Dedifferentiated amniotic fluid mesenchymal stem cell (primary cell): ENCODE data around the gene DHX8.

Source experiments
- DNase-seq: peaks from one replicate; pipeline ENCODE4 v3.0.0-alpha.2; 2016; ENCODE audit errors: extremely low spot score

The DHX8 gene

DNA sequence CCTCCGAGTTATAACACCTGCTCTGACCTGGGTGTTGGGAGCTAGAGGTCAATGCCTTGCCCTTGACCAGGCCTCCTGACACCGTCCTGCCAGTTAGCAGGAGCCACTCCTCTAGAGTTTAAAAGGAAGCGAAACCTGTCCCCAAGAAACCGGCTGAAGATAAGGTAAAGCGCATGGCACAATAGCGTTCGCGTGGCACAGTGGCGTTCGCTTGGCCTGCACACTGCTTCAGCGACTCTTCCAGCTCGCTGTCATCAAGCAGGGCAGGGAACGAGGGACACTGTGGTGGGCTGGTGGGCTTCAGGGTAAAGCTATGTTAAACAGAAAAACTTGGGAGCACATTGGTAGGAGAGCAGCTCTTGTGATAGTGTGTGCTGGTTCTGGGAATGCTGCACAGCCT, 90.6 kb downstream of the DHX8 start:
- no peak for DNase-seq

DNA sequence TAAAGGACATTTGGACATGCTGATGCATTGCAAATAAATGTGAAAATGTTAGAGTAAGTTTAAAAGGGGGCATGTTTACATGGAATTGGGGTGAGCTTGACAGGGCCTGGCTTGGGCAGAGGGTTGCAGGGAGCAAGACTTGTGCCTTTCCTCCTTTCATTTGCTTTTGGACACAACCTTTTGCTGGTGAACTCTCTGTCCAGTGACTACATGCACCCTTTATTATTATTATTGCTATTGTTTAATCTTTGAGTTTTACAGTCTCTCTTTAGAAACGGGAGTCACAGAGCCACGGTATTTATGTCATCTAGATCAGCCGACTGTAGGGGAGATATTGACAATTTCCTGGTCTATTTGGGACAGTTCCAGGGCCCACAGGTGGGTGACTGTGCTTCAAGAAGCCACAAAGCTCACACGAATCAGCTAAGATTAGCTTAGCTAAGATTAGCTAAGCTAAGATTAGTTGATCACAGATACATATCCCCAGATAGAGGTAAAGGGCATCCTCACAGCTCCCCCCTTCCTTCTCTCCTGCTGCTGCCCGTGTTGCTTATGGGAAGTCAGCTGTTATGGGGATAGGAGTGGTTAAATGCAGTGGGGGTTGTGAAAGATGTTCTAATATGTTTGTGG, 91.2 kb downstream of the DHX8 start:
- no peak for DNase-seq
